Retina (tissue), 1 donor: ENCODE measurements around the gene KCNK15.

Experiments
- DNase-seq: peaks from one replicate; pipeline ENCODE4 v3.0.0-alpha.2; 2016

KCNK15 gene

DNA sequence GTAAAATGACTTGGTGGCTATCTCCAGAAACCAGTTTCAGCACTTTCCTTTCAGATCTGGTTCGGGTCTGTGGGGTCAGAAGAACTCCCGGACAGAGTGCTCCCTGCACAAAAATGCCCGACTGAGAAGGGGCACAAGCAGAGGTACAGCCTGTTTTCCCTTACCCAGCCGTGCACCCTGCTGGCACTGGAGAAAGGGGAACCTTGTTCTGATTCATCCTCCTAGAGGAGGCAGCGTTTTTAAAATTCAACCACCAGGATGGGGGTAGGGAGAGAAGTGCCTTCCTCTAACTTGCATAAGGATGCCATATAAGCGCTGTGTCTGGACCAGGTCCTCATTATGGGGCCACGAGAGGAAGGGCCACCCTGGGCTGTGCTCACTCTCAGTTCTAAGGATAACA is 47.1 kb downstream of the KCNK15 start:
- no peak for DNase-seq

GRCh38 chr20:44795836-44796235 is 50.2 kb downstream of the KCNK15 start:
- no peak for DNase-seq

DNA sequence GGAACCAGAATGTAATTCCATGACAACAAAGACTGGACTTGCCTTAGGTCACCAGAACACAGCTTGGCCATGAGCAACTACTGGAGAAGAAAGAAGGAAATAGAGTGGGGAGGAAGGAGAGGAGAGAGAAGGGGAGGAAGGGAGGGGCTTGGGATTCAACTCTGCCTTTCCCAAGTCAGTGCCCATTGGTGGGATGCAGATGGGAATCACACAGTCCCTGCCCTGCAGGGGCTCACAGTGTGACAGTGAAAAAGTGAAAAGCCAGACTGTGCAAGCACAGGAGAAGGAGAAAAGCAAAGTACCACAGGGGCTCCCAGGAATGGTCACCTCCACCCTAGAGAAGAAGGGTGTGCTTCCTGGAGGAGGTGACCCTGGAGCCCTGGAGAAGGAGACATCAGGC is 50.6 kb downstream of the KCNK15 start:
- DNase-seq = no peak

GRCh38 chr20:44796758-44797457 is 51.2 kb downstream of the KCNK15 start:
- no peak for DNase-seq

DNA sequence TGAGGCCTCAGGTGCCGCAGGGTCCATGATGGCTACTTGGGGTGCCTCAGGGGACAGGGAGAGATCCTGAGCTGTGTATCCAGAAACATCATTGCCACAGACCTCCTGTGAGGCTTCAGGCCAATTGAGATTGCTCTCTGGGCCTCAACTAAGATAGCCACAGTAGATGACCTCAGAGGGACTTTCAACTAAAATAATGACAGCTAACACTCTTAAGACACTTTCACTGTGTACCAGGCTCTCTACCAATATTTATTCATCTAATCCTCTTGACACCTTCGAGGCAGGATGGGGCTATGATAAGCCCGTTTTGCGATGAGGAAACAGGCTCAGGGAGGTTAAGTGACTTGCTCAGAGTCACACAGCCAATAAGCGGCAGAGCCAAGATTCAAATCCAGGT is 54.0 kb downstream of the KCNK15 start:
- no peak for DNase-seq

- DNase-seq = no peak
These were observed 54.9 kb downstream of the KCNK15 start for GRCh38 chr20:44800391-44801046.
